ENCODE results near the gene C8B. TPM values are rescaled to one million over a fixed set of nuclear protein-coding genes. Genes with fewer than 3 reads are reported as not detected.

The C8B gene
- total RNA-seq, 4 donors from 2014 or later, result not detected

- TF ChIP-seq POLR2AphosphoS5 (IDR thresholded peaks at IDR 0.05) (no peak), CTCF (IDR thresholded peaks at IDR 0.05) (no peak), POLR2A (IDR thresholded peaks at IDR 0.05) (no peak), EP300 (IDR thresholded peaks at IDR 0.05; ENCODE audit: low read depth) (no peak)
- Histone ChIP-seq H3K9me3 (no peaks in the 10 kb centered on the region), H3K4me3 (no peak overlapping the region), H3K27me3 (no peaks in the 10 kb centered on the region), H3K36me3 (no peaks in the 10 kb centered on the region), H3K27ac (no peak overlapping the region), H3K4me1 (no peaks in the 10 kb centered on the region)
- intact Hi-C loops (cut with DNase I; ENCODE audit: low total_unique reads), result no loop called here
- no peak for DNase-seq
- WGBS, 2 donors (ENCODE audit: low coverage in 1 of 2), result 42% methylated on average over 2 of the region's 2 CpGs; no CpG with 5 or more reads in 1 of the 2 donors
- in situ Hi-C loops (cut with MboI; ENCODE audit: low pct_ligation_motif_present in 1 of 4, low pct_unique_long_range_greater_than_20kb in 1 of 4, low sequenced_read_pairs in 3 of 4), result no loop called here
Observed at GRCh38 chr1:56933161-56933560, 32.7 kb downstream of the C8B start.

DNA sequence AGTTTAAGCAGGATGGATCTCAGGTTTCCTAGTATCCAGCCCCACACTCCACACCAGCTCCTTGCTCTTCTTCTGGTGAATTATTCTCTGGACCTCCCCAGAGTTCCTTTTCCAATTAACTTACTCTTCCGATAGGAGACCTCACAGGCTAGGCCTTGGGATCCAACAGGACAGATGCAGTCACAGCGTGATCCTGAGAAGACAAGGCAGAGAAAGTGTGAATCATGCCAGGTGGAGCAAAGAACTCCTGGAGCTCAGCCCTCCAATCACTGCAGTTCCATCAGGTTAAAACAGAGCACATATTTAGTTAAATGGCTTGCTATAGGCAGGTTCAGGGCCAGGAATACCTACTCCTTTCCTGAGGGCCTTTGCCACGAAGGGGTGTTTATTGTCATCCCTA is 34.1 kb downstream of the C8B start:
- no peak overlapping the region for H3K4me3 ChIP-seq
- in situ Hi-C loops (cut with MboI; ENCODE audit: low pct_ligation_motif_present in 1 of 4, low pct_unique_long_range_greater_than_20kb in 1 of 4, low sequenced_read_pairs in 3 of 4), result no loop called here
- no peak for DNase-seq
- WGBS, 2 donors (ENCODE audit: low coverage in 1 of 2), result 80 to 86% methylated on average over 1 to 3 of the region's 3 CpGs
- no peaks in the 10 kb centered on the region for H3K4me1 ChIP-seq
- intact Hi-C loops (cut with DNase I; ENCODE audit: low total_unique reads), result no loop called here
- no peak for TF ChIP-seq CTCF (IDR thresholded peaks at IDR 0.05)
- TF ChIP-seq POLR2AphosphoS5 (IDR thresholded peaks at IDR 0.05), result no peak
- no peak for TF ChIP-seq POLR2A (IDR thresholded peaks at IDR 0.05)
- TF ChIP-seq EP300 (IDR thresholded peaks at IDR 0.05; ENCODE audit: low read depth), result no peak
- H3K9me3 ChIP-seq, result no peaks in the 10 kb centered on the region
- H3K27ac ChIP-seq, result no peak overlapping the region
- H3K27me3 ChIP-seq, result no peaks in the 10 kb centered on the region
- no peaks in the 10 kb centered on the region for H3K36me3 ChIP-seq

GRCh38 chr1:56931211-56931610 is 34.6 kb downstream of the C8B start:
- DNase-seq, result no peak
- in situ Hi-C loops (cut with MboI; ENCODE audit: low pct_ligation_motif_present in 1 of 4, low pct_unique_long_range_greater_than_20kb in 1 of 4, low sequenced_read_pairs in 3 of 4) (no loop called here), intact Hi-C loops (cut with DNase I; ENCODE audit: low total_unique reads) (no loop called here)
- Histone ChIP-seq H3K27me3 (no peaks in the 10 kb centered on the region), H3K4me3 (no peak overlapping the region), H3K9me3 (no peaks in the 10 kb centered on the region), H3K27ac (no peak overlapping the region), H3K36me3 (no peaks in the 10 kb centered on the region), H3K4me1 (no peaks in the 10 kb centered on the region)
- no peak for TF ChIP-seq EP300 (IDR thresholded peaks at IDR 0.05; ENCODE audit: low read depth)
- no peak for TF ChIP-seq POLR2A (IDR thresholded peaks at IDR 0.05)
- no peak for TF ChIP-seq CTCF (IDR thresholded peaks at IDR 0.05)
- 44% methylated on average over 3 of the region's 3 CpGs; no CpG with 5 or more reads in 1 of the 2 donors for WGBS, 2 donors (ENCODE audit: low coverage in 1 of 2)

DNA sequence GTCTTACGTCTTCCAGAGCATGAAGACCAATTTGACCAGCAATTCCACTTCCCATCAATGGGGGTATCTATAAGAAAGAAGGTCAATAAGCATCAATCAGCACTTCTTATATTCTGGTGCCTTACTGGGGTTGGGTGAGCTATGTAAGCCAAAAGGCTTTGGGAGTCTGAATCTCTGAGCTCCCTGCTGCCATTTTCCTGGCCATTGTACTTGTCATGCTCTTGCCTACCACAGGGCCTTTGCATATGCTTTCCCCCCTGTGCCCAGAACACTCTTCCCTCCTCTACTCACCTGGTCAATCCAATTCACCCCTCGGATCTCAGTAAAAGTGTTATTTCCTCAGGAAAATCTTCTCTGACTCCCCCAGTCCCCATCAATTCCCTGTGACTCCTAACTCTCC is 36.3 kb downstream of the C8B start:
- intact Hi-C loops (cut with DNase I; ENCODE audit: low total_unique reads) (no loop called here), in situ Hi-C loops (cut with MboI; ENCODE audit: low pct_ligation_motif_present in 1 of 4, low pct_unique_long_range_greater_than_20kb in 1 of 4, low sequenced_read_pairs in 3 of 4) (no loop called here)
- no peaks in the 10 kb centered on the region for H3K27me3 ChIP-seq
- no peak for DNase-seq
- H3K4me3 ChIP-seq, result no peak overlapping the region
- TF ChIP-seq POLR2A (IDR thresholded peaks at IDR 0.05), result no peak
- no peak for TF ChIP-seq POLR2AphosphoS5 (IDR thresholded peaks at IDR 0.05)
- no peak for TF ChIP-seq CTCF (IDR thresholded peaks at IDR 0.05)
- no peak for TF ChIP-seq EP300 (IDR thresholded peaks at IDR 0.05; ENCODE audit: low read depth)
- H3K36me3 ChIP-seq, result no peaks in the 10 kb centered on the region
- 89 to 90% methylated on average over 1 to 2 of the region's 2 CpGs for WGBS, 2 donors (ENCODE audit: low coverage in 1 of 2)
- no peaks in the 10 kb centered on the region for H3K9me3 ChIP-seq
- H3K4me1 ChIP-seq, result no peaks in the 10 kb centered on the region
- no peak overlapping the region for H3K27ac ChIP-seq
